ENCODE data around the gene OR10A4.
"Not testable (repeated sequence)": the region's sequence is repeated elsewhere in the genome, so short reads cannot be mapped to it uniquely, and the experiment has no call there.

Gene OR10A4

GRCh38 chr11:6876325-6876724, at the start of gene OR10A4:
TSS of gene OR10A4 (plus strand) at chr11:6876625. CDS start at chr11:6876648, 23 bp downstream.
- DNase-seq: no peak

GRCh38 chr11:6828103-6828502, 48.3 kb upstream of the OR10A4 start:
- DNase-seq: no peak

DNA sequence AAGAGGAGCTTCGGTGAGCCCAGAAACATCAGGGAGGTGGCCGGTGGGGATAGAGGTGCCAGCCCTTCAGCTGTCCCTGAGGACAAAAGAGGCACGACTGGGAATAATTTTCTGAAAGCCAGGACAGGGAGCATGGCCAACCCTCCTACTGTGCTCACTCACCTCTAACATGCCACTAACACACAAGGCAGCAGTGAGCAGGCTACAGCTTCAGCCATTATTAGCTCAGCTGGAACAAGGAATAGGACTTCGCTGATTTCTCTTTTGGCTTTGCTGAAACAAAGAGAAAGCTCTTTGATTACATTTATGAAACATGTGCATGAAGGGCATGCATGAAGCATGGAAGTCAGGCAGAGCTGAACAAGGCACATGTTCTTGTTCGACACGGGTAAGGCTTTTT, 43.1 kb upstream of the OR10A4 start:
- no peak for DNase-seq

DNA sequence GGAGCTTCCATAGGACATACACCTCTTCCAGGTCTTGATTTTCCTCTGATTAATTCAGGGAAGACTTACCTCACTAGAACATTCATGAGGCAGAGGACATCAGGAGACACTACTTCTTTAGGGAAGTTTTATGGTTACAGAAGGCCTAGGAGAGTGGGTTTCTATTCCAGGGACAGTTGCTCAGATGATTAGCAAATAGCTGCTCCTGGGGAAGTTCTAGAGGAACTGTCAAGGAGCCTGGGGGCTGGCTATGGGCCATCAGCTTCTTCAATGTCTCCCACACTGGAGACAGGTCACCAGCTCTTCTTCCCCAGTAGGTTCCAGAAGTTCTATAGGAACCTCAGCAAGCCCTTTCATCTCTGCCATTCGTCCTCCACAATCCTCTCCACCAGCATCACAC, 42.4 kb upstream of the OR10A4 start:
- DNase-seq: no peak

DNA sequence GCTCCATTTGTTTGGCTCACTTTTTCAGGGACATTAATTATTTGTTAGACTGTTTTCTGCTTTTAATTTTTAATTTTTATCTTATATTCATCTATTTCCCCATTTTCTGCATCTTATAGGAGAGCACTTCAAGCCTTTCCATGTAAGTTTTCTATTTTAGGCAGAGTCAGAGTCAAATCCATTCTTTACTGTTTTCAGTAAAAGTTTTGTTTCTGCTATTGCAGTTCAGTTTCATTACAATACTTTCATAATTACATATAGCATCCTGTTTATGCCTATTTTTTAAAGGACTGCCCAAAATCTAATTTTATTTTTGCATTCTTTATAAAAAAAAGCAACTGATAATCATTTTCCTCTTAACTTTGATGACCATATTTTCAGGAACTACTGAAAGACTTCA, 34.7 kb upstream of the OR10A4 start:
- no peak for DNase-seq

DNA sequence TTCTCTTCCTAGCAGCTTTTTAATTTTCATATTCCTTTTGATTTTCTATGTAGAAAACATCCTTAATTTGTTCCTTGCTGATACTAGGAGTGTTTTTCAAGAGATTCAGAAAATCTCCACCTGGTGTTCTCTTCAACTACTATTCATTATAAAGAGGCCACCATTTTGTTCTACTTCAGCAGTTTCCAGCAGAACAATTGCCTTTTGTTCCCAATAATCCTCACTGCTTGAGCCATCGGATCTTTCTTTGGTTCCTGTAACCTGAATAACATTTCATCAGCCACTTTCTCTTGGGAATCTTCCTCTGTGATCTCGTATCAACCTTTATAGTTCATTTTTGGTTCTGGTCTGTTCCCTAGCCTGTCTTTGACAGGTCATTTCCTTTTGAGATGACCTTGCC, 32.8 kb upstream of the OR10A4 start:
- DNase-seq: no peak

- DNase-seq: no peak
These were observed 32.1 kb upstream of the OR10A4 start for GRCh38 chr11:6844356-6844755.

DNA sequence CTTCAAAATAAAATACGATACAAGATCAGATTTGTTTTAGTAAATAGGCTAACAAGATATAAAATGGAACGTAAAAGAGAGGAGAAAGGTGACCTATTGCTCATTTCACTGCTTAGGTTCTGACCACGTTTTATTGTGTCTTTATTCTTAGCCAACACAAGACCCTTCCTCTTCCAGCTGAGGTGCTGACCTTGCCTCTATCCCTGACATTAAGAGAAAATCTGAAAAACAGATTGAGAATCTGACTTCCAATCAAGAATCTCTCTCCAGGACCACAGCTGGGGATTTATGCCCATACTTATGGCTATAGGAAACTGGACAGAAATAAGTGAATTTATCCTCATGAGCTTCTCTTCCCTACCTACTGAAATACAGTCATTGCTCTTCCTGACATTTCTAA, 31.0 kb upstream of the OR10A4 start, which contains the start of gene OR10A5:
TSS of gene OR10A5 (plus strand) at position 301 of the 400 bp plus-strand sequence. CDS start at position 301, 0 bp downstream.
- DNase-seq: no peak

DNA sequence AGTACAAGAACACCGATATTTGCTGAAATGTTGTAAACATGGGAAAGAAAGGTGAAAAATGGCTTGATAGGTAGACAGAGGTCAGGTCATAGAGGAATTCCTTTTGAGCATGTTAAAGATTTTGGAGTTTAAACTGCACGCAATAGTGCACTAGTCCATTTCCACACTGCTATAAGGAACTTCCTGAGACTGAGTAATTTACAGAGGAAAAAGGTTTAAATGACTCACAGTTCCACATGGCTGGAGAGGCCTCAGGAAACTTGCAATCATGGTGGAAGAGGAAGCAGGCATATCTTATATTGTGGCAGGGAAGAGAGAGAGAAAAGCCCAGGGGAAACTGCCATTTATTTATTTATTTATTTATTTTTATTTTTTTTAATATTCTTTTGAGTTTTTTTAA, 25.9 kb upstream of the OR10A4 start:
- DNase-seq: no peak

DNA sequence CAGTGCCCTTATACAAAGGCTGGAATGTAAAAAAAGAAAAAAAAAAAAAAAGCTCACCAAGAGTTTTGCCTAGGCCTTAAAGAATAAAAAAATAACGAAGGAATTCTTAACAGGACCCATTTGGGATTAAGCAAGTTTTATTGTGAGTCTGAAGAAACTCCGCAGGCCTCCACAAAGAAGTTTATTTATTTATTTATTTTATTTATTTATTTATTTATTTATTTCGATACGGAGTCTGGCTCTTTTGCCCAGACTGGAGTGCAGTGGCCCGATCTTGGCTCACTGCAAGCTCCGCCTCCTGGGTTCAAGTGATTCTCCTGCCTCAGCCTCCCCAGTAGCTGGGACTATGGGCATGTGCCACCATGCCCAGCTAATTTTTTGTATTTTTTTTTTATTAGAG, 21.6 kb upstream of the OR10A4 start:
- DNase-seq: not testable (repeated sequence)

DNA sequence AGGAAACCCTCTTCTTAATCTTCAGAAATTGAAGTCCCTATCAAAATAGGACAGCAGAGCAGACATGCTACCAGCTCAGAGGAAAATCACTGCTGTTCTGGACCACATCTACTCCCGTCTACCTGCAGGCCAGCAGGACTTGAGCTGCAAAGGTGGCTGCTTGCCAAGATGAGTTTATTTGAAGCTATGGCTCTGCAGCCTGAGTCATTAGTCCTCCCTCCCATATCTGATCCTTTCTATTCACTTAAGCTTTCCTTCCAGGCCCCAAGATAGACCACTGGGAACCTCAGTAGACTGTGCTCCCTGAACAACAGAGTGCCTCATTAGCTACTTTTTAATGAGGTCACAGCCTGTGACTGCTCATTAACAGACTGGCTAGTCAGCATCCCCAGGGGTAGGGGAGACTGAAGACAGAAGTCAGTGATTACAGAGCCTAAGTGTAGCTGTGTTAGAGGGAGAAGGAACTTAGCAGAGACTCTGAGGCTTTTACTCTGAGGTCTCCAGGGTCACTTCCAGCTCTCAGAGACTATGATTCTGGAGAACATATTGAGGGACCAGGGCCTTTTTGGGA, 20.4 kb upstream of the OR10A4 start:
- no peak for DNase-seq

GRCh38 chr11:6856871-6857270, 19.6 kb upstream of the OR10A4 start:
- DNase-seq: no peak

DNA sequence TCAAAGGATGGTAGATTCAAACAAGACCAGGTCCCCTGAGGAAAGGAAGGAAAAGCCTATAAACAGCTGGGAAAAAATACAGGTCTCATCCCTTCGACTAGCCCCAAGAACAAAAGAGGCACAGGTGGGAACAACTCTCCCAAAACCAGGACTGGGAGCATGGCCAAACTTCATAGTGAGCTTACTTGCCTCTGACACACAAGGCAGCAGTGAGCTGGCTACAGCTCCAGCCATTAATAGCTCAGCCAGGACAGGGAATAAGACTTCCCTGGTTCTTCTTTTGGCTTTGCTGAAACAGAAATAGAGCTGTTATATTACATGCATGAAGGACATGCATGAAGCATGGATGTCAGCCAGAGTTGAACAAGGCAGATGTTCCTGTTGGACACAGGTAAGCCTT, 13.5 kb upstream of the OR10A4 start, which contains the start of gene OR10A2:
TSS of gene OR10A2 (plus strand) at position 97 of the 400 bp plus-strand sequence. CDS start 6,698 bp downstream, outside the sequence.
- DNase-seq: no peak

DNA sequence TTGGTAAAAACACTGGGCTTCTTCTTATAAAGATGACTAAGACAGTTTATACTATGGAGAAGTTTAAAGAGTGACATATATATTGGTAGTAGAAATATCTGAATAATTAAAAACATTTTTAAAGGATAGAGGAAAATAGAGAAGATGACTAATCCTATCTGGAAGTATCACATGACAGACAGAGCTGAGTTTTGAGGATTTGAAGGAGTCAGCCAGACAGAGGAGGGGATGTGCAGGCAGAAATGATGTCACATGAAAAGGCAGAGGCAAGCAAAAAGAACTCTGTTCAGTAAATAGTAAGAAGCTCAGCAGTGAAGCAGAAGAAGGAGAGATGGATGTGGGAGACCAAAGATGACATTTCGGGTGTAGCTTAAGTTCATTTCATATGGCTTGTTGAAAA, 12.0 kb upstream of the OR10A4 start:
- DNase-seq: no peak

DNA sequence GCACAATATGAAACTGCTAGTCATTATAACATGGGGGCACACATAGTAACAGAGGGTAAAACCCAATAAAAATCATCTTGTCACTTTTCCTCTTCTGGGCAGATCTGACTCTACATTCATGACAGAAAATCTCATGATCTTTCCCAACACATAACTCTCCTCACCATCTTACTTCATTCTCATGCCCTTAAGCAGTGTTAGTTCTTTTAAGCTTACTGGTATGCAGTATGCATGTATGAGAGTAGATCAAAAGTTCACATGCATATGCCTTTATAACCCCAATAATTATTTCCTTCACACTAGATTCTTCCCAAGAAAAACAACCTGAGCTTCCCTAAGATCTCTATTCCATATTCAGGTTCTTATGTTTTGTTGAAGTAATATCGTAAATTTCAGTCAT, 5.1 kb upstream of the OR10A4 start:
- DNase-seq: no peak

GRCh38 chr11:6875761-6876160, 664 bp upstream of the OR10A4 start:
- DNase-seq: no peak

GRCh38 chr11:6876914-6877313, 489 bp downstream of the OR10A4 start:
- no peak for DNase-seq

- no peak for DNase-seq
These were observed 6.3 kb downstream of the OR10A4 start for GRCh38 chr11:6882751-6883150.

DNA sequence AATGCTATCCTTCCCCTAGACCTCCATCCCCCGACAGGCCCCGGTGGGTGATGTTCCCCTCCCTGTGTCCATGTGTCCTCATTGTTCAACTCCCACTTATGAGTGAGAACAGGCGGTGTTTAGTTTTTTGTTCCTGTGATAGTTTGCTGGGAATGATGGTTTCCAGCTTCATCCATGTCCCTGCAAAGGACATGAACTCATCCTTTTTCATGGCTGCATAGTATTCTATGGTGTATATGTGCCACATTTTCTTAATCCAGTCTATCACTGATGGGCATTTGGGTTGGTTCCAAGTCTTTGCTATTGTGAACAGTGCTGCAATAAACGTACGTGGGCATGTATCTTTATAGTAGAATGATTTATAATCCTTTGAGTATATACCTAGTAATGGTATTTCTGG, 11.3 kb downstream of the OR10A4 start:
- not testable (repeated sequence) for DNase-seq

DNA sequence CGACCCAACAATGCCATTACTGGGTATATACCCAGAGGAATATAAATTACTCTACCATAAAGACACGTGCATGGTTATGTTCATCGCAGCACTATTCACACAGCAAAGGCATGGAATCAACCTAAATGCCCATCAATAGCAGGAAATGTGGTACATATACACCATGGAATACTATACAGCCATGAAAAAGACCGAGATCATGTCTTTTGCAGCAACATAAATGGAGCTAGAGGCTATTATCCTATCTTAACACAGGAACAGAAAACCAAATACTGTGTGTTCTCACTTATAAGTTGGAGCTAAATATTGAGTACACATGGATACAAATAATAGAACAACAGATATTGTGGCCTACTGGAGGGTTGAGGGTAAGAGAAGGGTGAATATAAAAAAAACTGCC, 12.4 kb downstream of the OR10A4 start:
- DNase-seq: no peak

- DNase-seq: no peak
These were observed 13.4 kb downstream of the OR10A4 start for GRCh38 chr11:6889835-6890234.

DNA sequence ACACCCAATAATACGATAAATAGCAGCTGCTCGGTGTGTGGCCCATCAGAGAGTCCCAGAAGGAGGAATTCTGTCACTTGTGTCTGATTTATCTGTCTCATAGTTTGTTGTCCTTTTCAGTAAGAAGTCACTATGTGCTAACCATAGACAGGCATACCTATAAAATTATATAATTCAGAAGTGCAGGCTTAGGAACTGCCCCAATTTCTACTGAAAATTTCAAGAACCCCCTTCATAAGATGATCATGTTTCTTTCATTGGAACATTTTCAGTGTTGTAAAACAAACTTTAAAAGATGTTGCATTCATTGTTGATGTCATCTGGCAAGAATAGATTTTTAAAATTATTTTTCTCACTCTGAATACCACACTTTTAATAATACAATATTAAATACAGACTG, 16.0 kb downstream of the OR10A4 start, which contains the start of gene OR2D2:
TSS of gene OR2D2 (minus strand) at position 101 of the 400 bp plus-strand sequence. CDS start at position 101, 0 bp downstream.
- DNase-seq: no peak

DNA sequence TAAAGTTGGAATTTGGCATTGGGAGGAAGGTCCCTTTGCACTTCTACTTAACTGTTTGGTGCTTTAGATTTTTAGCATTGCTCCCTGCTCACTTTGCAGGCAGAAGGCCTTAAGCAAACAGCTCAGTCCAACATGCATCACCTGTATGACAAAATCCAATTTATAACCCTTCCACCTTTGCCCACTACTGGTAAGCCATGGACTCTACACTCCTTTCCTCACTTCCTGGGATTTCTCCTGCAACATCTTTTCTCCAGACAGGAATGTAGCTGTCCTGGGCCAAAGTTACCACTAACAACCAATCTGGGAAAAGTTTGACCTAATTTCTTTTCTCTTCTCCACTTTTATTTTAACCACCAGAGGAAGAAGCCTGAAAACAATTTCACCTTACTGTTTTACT, 17.7 kb downstream of the OR10A4 start:
- no peak for DNase-seq

DNA sequence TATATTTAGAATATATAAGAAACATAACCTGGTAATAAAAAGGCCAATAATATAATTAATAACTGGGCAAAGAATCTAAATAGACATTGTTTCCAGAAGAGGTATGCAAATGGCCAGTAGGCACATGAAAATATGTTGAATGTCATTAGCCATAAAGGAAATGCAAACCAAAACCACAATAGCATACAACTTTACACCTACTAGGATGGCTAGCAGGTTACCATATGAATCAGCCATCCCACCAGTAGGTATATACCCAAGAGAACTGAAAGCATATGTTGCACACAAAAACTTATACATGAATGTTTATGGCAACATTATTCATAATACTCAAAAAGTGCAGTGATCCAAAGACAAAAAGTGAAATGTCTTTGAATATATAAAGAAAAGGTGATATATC, 18.6 kb downstream of the OR10A4 start:
- DNase-seq: no peak

- DNase-seq: no peak
These were observed 22.5 kb downstream of the OR10A4 start for GRCh38 chr11:6898911-6899310.
